Esophagus muscularis mucosa (tissue), 4 donors: ENCODE data around the gene IRX5. TPM values are rescaled to one million over a fixed set of nuclear protein-coding genes. Genes with fewer than 3 reads are reported as not detected.

Experiments used
- DNase-seq: peaks from one replicate; pipeline ENCODE4 v3.0.0-alpha.2; 2017; ENCODE audit errors: extremely low spot score
- H3K27ac ChIP-seq, 4 donors: fragments of 200-600 bp; sonication (generic); replicated peaks in 1 of 4; 1 replicate in 3 of 4; 2 replicates in 1 of 4; pipeline ENCODE4 v1.5.1; 2016 to 2019; ENCODE audit warnings: mild to moderate bottlenecking in 1 of 4
- H3K27me3 ChIP-seq, 4 donors: fragments of 200-600 bp; sonication (generic); one replicate each; pipeline versions ENCODE4 v1.5.1 to v1.6.0; 2016 to 2019
- H3K36me3 ChIP-seq, 4 donors: fragments of 200-600 bp; sonication (generic); one replicate each; pipeline ENCODE4 v1.5.1; 2016 to 2019
- H3K4me1 ChIP-seq, 4 donors: fragments of 200-600 bp; sonication (generic); one replicate each; pipeline ENCODE4 v1.5.1; 2016 to 2019
- H3K4me3 ChIP-seq, 4 donors: fragments of 200-600 bp; sonication (generic); 1 replicate in 2 of 4; 2 replicates in 2 of 4; pipeline ENCODE4 v1.5.1; 2016 to 2019; ENCODE audit warnings: mild to moderate bottlenecking in 4 of 4, moderate library complexity in 1 of 4
- H3K9me3 ChIP-seq, 4 donors: fragments of 200-600 bp; sonication (generic); 1 replicate in 3 of 4; 2 replicates in 1 of 4; pipeline ENCODE4 v1.5.1; 2016 to 2019
- EP300 ChIP-seq: sonication (generic); formaldehyde crosslinking; IDR thresholded peaks from one replicate; pipeline ENCODE4 v1.6.1; 2017; ENCODE audit warnings: antibody characterized with exemption
- POLR2A ChIP-seq: fragments of 450-650 bp; IDR thresholded peaks from one replicate; pipeline ENCODE4 v1.6.1; 2017; ENCODE audit warnings: antibody characterized with exemption, moderate library complexity, mild to moderate bottlenecking, low read depth
- POLR2AphosphoS5 ChIP-seq, 2 donors: sonication (generic); formaldehyde crosslinking; IDR thresholded peaks; one replicate each; pipeline ENCODE4 v1.6.1; 2017; ENCODE audit warnings: antibody characterized with exemption in 2 of 2
- WGBS: methylation state at CpG from one replicate; pipeline ENCODE4 v1.1.5; 2018; 5-methylcytosine and 5-hydroxymethylcytosine counted together
- intact Hi-C: fragments of 100-400 bp; cut with DNase I; formaldehyde crosslinking; loops from one replicate; pipeline ENCODE4 v1.15.1; 2023
- total RNA-seq, 4 donors: library from RNA; depleted of rRNA; stranded (reverse); fragments of >200 nt; gene quantifications; one replicate each; pipeline versions ENCODE4 v1.1.0 to v1.2.1, GENCODE V29; 2016
- TF ChIP-seq, protein P1 (sequence below), 3 experiments: fragments of 200-600 bp in 2 of 3; fragments of 450-650 bp in 1 of 3; sonication (generic) in 2 of 3; IDR thresholded peaks; one replicate each; pipeline ENCODE4 v1.5.1; 2017 to 2019; ENCODE audit warnings: antibody characterized with exemption in 3 of 3, mild to moderate bottlenecking in 2 of 3, moderate library complexity in 1 of 3

Gene IRX5
- total RNA-seq, 4 donors from 2014 or later, result 0.52 TPM; not detected in 3

DNA sequence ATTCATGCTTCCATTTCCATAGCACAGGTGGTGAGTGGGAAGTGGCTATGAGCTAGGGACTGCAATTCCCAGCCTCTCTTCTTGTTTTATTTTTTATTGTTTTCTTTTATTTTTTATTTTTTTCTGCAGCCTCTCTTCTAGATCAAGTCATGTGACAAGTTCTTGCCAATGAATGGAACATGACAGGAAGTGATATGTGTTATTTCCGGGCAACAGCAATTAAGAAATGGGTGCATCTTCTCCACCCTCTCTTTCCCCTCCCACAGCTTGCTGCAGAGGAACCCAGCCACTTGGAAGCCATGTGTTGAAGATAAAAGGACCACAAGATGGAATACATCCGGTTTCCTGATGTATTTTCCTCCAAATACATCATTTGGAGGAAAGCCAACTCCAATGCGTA is 23.6 kb downstream of the IRX5 start:
- H3K4me3 ChIP-seq, result no peak overlapping the region
- no peaks in the 10 kb centered on the region for H3K4me1 ChIP-seq
- TF ChIP-seq POLR2AphosphoS5 (IDR thresholded peaks at IDR 0.05) (no peak), POLR2A (no peak), EP300 (no peak)
- TF ChIP-seq, protein P1, sequence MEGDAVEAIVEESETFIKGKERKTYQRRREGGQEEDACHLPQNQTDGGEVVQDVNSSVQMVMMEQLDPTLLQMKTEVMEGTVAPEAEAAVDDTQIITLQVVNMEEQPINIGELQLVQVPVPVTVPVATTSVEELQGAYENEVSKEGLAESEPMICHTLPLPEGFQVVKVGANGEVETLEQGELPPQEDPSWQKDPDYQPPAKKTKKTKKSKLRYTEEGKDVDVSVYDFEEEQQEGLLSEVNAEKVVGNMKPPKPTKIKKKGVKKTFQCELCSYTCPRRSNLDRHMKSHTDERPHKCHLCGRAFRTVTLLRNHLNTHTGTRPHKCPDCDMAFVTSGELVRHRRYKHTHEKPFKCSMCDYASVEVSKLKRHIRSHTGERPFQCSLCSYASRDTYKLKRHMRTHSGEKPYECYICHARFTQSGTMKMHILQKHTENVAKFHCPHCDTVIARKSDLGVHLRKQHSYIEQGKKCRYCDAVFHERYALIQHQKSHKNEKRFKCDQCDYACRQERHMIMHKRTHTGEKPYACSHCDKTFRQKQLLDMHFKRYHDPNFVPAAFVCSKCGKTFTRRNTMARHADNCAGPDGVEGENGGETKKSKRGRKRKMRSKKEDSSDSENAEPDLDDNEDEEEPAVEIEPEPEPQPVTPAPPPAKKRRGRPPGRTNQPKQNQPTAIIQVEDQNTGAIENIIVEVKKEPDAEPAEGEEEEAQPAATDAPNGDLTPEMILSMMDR (IDR thresholded peaks at IDR 0.05), result no peak
- 56% methylated on average over 3 of the region's 3 CpGs for WGBS
- H3K36me3 ChIP-seq, result no peaks in the 10 kb centered on the region
- no peaks in the 10 kb centered on the region for H3K9me3 ChIP-seq
- intact Hi-C loops, result no loop called here
- DNase-seq, result no peak
- H3K27me3 ChIP-seq, result peaks cover 0 to 60% (median 0%) of the 10 kb centered on the region in 4 donors
- no peak overlapping the region for H3K27ac ChIP-seq

DNA sequence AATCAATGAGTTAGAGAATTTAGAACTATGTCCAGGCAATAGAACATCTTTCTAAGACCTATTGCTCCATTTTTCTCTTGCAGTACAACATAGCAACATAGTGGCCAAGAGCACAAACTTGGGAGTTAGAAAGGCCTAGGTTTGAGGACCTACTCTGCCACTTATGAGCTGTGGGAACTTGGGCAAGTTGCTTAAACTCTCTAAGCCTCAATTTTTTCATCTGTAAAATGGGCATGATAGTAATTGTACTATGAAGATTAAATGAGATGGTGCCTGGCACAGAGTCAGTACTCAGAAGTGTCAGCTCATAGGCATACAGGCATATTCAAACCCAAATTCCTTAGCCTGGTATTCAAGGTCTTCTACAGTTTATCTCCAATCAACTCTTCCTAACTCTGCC is 25.1 kb downstream of the IRX5 start:
- Histone ChIP-seq H3K27ac (no peak overlapping the region), H3K27me3 (peaks cover 0 to 52% (median 0%) of the 10 kb centered on the region in 4 donors), H3K9me3 (no peaks in the 10 kb centered on the region), H3K4me1 (no peaks in the 10 kb centered on the region), H3K4me3 (no peak overlapping the region), H3K36me3 (no peaks in the 10 kb centered on the region)
- intact Hi-C loops, result no loop called here
- DNase-seq, result no peak
- TF ChIP-seq, protein P1 (IDR thresholded peaks at IDR 0.05), result no peak
- TF ChIP-seq EP300 (no peak), POLR2AphosphoS5 (IDR thresholded peaks at IDR 0.05) (no peak), POLR2A (no peak)

DNA sequence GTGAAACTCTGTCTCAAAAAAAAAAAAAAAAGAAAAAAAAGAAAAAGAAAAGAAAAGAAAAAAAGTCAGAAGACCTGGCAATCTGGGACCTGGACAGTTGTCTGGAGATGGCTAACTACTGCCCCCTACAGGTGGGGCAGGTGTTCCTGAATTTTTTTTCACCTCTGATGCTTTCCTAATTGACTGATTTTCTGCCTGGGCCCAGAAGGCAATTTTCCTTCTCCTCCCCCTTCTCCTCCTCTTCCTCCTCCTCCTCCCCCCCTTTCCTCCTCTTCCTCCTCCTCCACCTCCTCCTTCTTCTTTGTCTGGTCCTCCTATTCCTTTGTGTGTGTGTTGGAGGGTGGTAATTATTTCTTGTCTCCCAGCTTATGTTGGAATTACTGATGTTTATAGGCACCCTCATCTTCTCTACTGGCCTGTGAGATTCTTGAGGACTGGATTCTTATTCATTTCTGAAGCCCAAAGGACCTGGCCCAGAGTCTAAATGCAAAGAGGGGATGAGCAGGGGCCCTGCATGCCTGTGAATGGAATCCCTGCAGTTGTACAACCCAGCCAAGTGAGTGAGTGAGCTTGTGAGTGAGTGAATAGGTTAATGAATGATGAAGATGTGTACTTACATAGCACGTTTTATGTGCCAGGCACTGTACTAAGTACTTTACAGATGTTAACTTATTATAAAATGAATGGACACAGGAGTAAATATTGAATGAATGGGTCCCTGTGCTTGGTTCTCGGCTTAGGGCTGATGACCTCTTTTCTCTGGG is 26.9 kb downstream of the IRX5 start:
- intact Hi-C loops, result no loop called here
- Histone ChIP-seq H3K36me3 (no peaks in the 10 kb centered on the region), H3K27ac (no peak overlapping the region), H3K4me3 (no peak overlapping the region), H3K4me1 (no peaks in the 10 kb centered on the region), H3K9me3 (no peaks in the 10 kb centered on the region), H3K27me3 (peaks cover 0 to 38% (median 0%) of the 10 kb centered on the region in 4 donors)
- WGBS, result 65% methylated on average over 2 of the region's 2 CpGs
- DNase-seq, result no peak
- no peak for TF ChIP-seq EP300
- TF ChIP-seq, protein P1 (IDR thresholded peaks at IDR 0.05), result peak in 2 of 3 experiments; percentile 20 to 32

DNA sequence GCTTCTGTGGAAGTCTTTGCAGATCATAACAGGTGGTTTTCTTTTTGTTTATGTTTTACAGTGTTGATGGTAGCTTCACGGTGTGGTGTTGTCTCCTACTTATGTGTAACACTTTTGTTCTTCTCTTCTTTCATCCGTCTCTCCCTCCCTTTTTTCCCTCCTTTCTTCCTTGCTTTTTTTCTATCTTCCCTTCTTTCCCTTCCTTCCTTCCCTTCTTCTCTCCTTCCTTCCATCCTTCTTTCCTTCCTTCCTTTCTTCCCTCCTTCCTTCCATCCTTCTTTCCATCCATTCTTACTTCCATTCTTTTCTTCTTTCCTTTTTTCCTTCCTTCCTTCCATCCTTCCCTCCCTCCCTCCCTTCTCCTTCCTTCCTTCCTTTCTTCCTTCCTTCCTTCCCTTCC is 31.4 kb downstream of the IRX5 start:
- H3K36me3 ChIP-seq, result no peaks in the 10 kb centered on the region
- H3K4me1 ChIP-seq, result no peaks in the 10 kb centered on the region
- 69% methylated on average over 2 of the region's 2 CpGs for WGBS
- no peak overlapping the region for H3K27ac ChIP-seq
- H3K9me3 ChIP-seq, result no peaks in the 10 kb centered on the region
- intact Hi-C loops, result no loop called here
- DNase-seq, result no peak
- H3K4me3 ChIP-seq, result no peak overlapping the region
- no peak for TF ChIP-seq POLR2AphosphoS5 (IDR thresholded peaks at IDR 0.05)
- TF ChIP-seq POLR2A, result no peak
- no peak for TF ChIP-seq EP300
- TF ChIP-seq, protein P1 (IDR thresholded peaks at IDR 0.05), result no peak
- H3K27me3 ChIP-seq, result peaks cover 0 to 28% (median 0%) of the 10 kb centered on the region in 4 donors

DNA sequence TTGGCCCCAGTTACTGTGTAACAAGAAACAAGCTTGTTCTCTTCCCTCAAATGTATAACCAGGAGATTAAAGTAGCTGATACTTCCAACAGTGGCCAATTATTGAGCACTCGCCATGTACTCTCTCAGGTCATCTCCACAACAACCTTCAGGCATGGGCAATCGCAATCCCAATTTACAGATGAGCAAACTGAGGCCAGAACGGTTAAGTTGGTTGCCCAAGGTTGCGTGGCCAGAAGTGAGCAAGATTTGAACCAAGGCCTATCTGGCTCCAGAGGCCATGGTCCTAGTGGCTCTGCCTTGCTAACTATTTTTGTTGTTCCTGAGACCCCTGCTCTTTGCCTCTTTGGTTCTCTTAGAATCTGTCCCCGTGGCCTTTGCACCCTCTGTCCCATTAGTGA is 33.6 kb downstream of the IRX5 start:
- Histone ChIP-seq H3K36me3 (no peaks in the 10 kb centered on the region), H3K4me3 (no peak overlapping the region), H3K27me3 (peaks cover 0 to 20% (median 0%) of the 10 kb centered on the region in 4 donors), H3K9me3 (no peaks in the 10 kb centered on the region), H3K27ac (no peak overlapping the region), H3K4me1 (no peaks in the 10 kb centered on the region)
- no peak for TF ChIP-seq POLR2AphosphoS5 (IDR thresholded peaks at IDR 0.05)
- 100% methylated on average over 2 of the region's 5 CpGs for WGBS
- no peak for DNase-seq
- intact Hi-C loops, result no loop called here
